Mammary epithelial cell (primary cell): ENCODE data around the gene SMIM44.

Experiments
- CTCF ChIP-seq, 2 donors: IDR thresholded peaks in 1 of 2; conservative IDR thresholded peaks in 1 of 2; 2 replicates each; pipeline ENCODE4 v1.5.1; 2011 to 2012; ENCODE audit warnings: inconsistent platforms in 2 of 2, low read length in 2 of 2, mild to moderate bottlenecking in 2 of 2, control low read depth in 1 of 2, low read depth in 1 of 2; ENCODE audit not compliant: insufficient read depth in 1 of 2; ENCODE audit errors: extremely low read depth in 1 of 2
- EZH2 ChIP-seq: IDR thresholded peaks from 2 replicates; pipeline ENCODE4 v1.6.1; 2012; ENCODE audit warnings: low read length, inconsistent platforms, borderline replicate concordance

GRCh38 chr19:3481241-3482090 lies 1.8 kb downstream of the SMIM44 start:
- no peak for TF ChIP-seq CTCF (conservative IDR thresholded peaks at IDR 0.05 in 1 of 2, IDR thresholded peaks at IDR 0.05 in 1 of 2; ENCODE audit: extremely low read depth in 1 of 2, insufficient read depth in 1 of 2, low read depth in 1 of 2, low read length in 2 of 2)
- TF ChIP-seq EZH2, result no peak
